Neural crest cell (in vitro differentiated cells): ENCODE measurements around the gene ASB2. TPM values are rescaled to one million over a fixed set of nuclear protein-coding genes. Genes with fewer than 3 reads are reported as not detected.
A peak's percentile ranks its signal among the peaks of the same experiment; 100 is the strongest.

Experiments used
- DNase-seq: peaks from one replicate; pipeline ENCODE4 v3.0.0; 2021; ENCODE audit warnings: low read depth, mixed read lengths, low spot score
- H3K27ac Mint-ChIP-seq: one replicate; pipeline ENCODE4 v1.8.0; 2021; ENCODE audit warnings: mild to moderate bottlenecking, mixed read lengths; ENCODE audit not compliant: unreplicated experiment
- H3K27me3 Mint-ChIP-seq: 2 replicates; pipeline ENCODE4 v1.8.0; 2021; ENCODE audit warnings: low read depth, mild to moderate bottlenecking, mixed read lengths
- H3K36me3 Mint-ChIP-seq: 2 replicates; pipeline ENCODE4 v1.8.0; 2021; ENCODE audit warnings: low read depth, mild to moderate bottlenecking, mixed read lengths
- H3K4me1 Mint-ChIP-seq: 2 replicates; pipeline ENCODE4 v1.8.0; 2021; ENCODE audit warnings: mixed read lengths
- H3K4me3 Mint-ChIP-seq: one replicate; pipeline ENCODE4 v1.8.0; 2021; ENCODE audit warnings: mild to moderate bottlenecking, mixed read lengths
- H3K9me3 Mint-ChIP-seq: 2 replicates; pipeline ENCODE4 v1.8.0; 2021; ENCODE audit warnings: mixed read lengths
- CTCF ChIP-seq: fragments of 200-600 bp; sonication (generic); conservative IDR thresholded peaks from 2 replicates; pipeline ENCODE4 v1.5.0; 2021; ENCODE audit warnings: antibody characterized with exemption, mild to moderate bottlenecking
- total RNA-seq: library from RNA; stranded (reverse); gene quantifications from 2 replicates; pipeline ENCODE4 v1.2.1, GENCODE V29; 2021

Gene ASB2
- total RNA-seq, 1 donor from 2014 or later, result 3.5 TPM

- peaks cover 7% of the 10 kb centered on the region for H3K9me3 Mint-ChIP-seq
- no peak overlapping the region for H3K27ac Mint-ChIP-seq
- H3K27me3 Mint-ChIP-seq, result no peaks in the 10 kb centered on the region
- no peaks in the 10 kb centered on the region for H3K36me3 Mint-ChIP-seq
- no peaks in the 10 kb centered on the region for H3K4me1 Mint-ChIP-seq
- no peak for DNase-seq
- H3K4me3 Mint-ChIP-seq, result no peak overlapping the region
- no peak for TF ChIP-seq CTCF
Observed at GRCh38 chr14:93911975-93912615, 64.3 kb downstream of the ASB2 start.

GRCh38 chr14:93909429-93910128, 66.8 kb downstream of the ASB2 start:
- no peak for TF ChIP-seq CTCF
- Mint-ChIP-seq H3K4me1 (peaks cover 20% of the 10 kb centered on the region), H3K27me3 (no peaks in the 10 kb centered on the region), H3K4me3 (no peak overlapping the region), H3K36me3 (no peaks in the 10 kb centered on the region), H3K9me3 (peaks cover 5% of the 10 kb centered on the region), H3K27ac (no peak overlapping the region)
- DNase-seq, result no peak

- Mint-ChIP-seq H3K4me1 (peaks cover 33% of the 10 kb centered on the region), H3K27me3 (peaks cover 2% of the 10 kb centered on the region), H3K36me3 (no peaks in the 10 kb centered on the region), H3K4me3 (no peak overlapping the region), H3K9me3 (peaks cover 2% of the 10 kb centered on the region), H3K27ac (no peak overlapping the region)
- peak; percentile 76 for TF ChIP-seq CTCF
- peak; percentile 58 for DNase-seq
Observed at GRCh38 chr14:93906341-93907329, 69.7 kb downstream of the ASB2 start.

GRCh38 chr14:93905623-93906022, 70.7 kb downstream of the ASB2 start:
- Mint-ChIP-seq H3K4me3 (peak overlapping the region; percentile 21), H3K27ac (peak overlapping the region; percentile 94), H3K4me1 (peaks cover 33% of the 10 kb centered on the region), H3K27me3 (peaks cover 2% of the 10 kb centered on the region), H3K9me3 (peaks cover 2% of the 10 kb centered on the region), H3K36me3 (no peaks in the 10 kb centered on the region)
- DNase-seq, result no peak
- no peak for TF ChIP-seq CTCF
